ENCODE results near the gene CNDP2. TPM values are rescaled to one million over a fixed set of nuclear protein-coding genes. Genes with fewer than 3 reads are reported as not detected.

The CNDP2 gene
- total RNA-seq, 1 experiment from 2014 or later, result 57.6 TPM

DNA sequence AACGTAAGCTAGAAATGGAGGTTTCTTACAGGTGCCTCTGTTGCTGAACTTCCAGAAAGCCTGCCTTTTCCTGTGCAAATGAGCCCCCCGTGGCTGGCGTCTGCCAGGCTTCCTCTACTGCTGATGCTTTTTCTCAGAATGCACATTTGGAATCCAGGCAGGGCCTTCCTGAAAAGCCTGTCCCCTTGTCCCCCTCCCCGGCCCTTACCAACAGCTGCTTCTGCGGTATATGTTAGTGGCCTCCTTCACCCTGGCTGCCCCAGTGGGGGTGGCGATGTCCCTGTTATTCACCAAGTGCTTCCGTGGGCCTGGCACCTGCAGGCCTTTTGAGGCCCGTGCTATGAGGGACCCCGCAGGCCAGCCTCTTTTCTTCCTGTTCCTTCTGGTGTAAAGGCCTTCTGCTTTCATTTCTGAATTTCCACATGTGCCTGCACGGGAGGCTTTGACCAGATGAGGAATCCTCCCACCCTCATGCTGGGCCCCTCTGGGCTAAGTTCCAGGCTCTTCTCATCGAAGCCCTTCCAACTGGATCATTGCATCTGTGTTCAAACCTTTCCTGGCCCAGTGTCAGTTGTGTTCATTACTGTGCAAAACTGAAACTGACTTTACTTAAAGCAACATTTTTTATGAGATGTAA, 10.4 kb downstream of the CNDP2 start:
- POLR2A ChIA-PET (ENCODE audit: unreplicated experiment), result no interaction called here
- intact Hi-C loops (cut with micrococcal nuclease), result no loop called here
- no peak overlapping the region for H3K4me3 ChIP-seq (ENCODE audit: low read length)
- H3K9me3 ChIP-seq (ENCODE audit: low read length), result no peaks in the 10 kb centered on the region
- H3K9ac ChIP-seq (ENCODE audit: low read length), result no peak overlapping the region
- no peaks in the 10 kb centered on the region for H4K20me1 ChIP-seq (ENCODE audit: low read length)
- TF ChIP-seq EZH2 (IDR thresholded peaks at IDR 0.05; ENCODE audit: low read length, unreplicated experiment) (no peak), EZH2phosphoT487 (IDR thresholded peaks at IDR 0.05; ENCODE audit: borderline replicate concordance, low read length) (no peak)
- TF ChIP-seq, protein P1, sequence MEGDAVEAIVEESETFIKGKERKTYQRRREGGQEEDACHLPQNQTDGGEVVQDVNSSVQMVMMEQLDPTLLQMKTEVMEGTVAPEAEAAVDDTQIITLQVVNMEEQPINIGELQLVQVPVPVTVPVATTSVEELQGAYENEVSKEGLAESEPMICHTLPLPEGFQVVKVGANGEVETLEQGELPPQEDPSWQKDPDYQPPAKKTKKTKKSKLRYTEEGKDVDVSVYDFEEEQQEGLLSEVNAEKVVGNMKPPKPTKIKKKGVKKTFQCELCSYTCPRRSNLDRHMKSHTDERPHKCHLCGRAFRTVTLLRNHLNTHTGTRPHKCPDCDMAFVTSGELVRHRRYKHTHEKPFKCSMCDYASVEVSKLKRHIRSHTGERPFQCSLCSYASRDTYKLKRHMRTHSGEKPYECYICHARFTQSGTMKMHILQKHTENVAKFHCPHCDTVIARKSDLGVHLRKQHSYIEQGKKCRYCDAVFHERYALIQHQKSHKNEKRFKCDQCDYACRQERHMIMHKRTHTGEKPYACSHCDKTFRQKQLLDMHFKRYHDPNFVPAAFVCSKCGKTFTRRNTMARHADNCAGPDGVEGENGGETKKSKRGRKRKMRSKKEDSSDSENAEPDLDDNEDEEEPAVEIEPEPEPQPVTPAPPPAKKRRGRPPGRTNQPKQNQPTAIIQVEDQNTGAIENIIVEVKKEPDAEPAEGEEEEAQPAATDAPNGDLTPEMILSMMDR (conservative IDR thresholded peaks at IDR 0.05; ENCODE audit: low read depth, low read length), result no peak
- no peaks in the 10 kb centered on the region for H3K4me1 ChIP-seq (ENCODE audit: insufficient read depth, low read length)
- no peak overlapping the region for H3K27ac ChIP-seq (ENCODE audit: low read length)
- BruUV-seq (replicated peaks), result no TSS peak
- H2AFZ ChIP-seq (ENCODE audit: low read length), result no peak overlapping the region
- DNase-seq, result no peak
- no peaks in the 10 kb centered on the region for H3K9me2 ChIP-seq (replicated peaks; ENCODE audit: low read length)
- no peaks in the 10 kb centered on the region for H3F3A ChIP-seq (ENCODE audit: low read length, unreplicated experiment)
- no peak for ATAC-seq
- no peak overlapping the region for H3K4me2 ChIP-seq (ENCODE audit: low read length)
- no peaks in the 10 kb centered on the region for H3K79me2 ChIP-seq (ENCODE audit: low read length)
- CTCF ChIA-PET, result no interaction called here
- no peaks in the 10 kb centered on the region for H3K27me3 ChIP-seq (ENCODE audit: low read length)
- peaks cover 19% of the 10 kb centered on the region; the same call in 1 of the 2 replicates for H3K36me3 ChIP-seq (ENCODE audit: low read depth, low read length)

DNA sequence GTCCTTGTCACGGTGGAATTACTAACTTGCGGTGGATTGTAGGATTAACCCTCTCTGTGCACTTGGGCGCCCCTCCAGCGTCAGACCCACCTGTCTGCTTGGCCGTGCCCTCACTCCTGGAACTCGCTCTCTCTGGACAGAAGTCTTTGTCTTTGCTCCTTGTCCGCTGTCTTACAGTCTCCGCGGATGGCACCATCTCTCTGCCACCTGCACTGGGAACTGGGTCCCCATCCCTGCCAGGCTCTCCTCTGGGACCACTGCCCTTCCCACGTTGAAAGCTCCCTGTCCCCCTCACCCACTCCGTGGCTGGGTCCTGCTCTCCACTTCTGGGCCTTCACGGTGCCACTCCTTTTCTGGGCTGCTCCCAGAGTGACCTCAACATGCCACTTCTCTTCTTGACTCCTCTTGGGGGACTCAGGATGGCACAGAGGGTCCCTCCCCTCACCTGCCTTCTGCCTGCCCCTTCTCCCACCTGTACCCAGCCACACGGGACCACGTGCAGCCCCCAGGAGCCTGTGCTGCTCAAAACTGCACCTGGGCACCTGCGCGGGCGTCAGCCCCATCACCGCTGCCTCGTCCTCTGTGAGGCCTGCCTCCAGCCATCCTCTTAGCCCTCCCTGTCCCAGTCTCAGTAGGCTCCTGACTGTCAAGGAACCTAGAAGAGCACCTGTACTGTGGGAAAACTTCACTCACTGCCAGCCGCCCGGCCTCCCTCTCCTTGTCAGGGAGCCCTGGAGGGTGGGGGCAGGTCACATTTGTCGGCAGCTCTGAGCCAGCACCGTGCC, 11.1 kb downstream of the CNDP2 start:
- peaks cover 16% of the 10 kb centered on the region; the same call in 1 of the 2 replicates for H3K36me3 ChIP-seq (ENCODE audit: low read depth, low read length)
- intact Hi-C loops (cut with micrococcal nuclease), result no loop called here

More for the DNA sequence above, 11.1 kb downstream of the CNDP2 start:
- H3K79me2 ChIP-seq (ENCODE audit: low read length), result no peaks in the 10 kb centered on the region
- H3K9me3 ChIP-seq (ENCODE audit: low read length), result no peaks in the 10 kb centered on the region
- TF ChIP-seq EZH2phosphoT487 (IDR thresholded peaks at IDR 0.05; ENCODE audit: borderline replicate concordance, low read length) (no peak), EZH2 (IDR thresholded peaks at IDR 0.05; ENCODE audit: low read length, unreplicated experiment) (no peak)
- TF ChIP-seq, protein P1 (conservative IDR thresholded peaks at IDR 0.05; ENCODE audit: low read depth, low read length), result no peak
- no peak overlapping the region for H3K4me3 ChIP-seq (ENCODE audit: low read length)
- ATAC-seq (no peak), DNase-seq (no peak)
- H3K27me3 ChIP-seq (ENCODE audit: low read length), result no peaks in the 10 kb centered on the region
- H4K20me1 ChIP-seq (ENCODE audit: low read length), result no peaks in the 10 kb centered on the region
- H3K4me2 ChIP-seq (ENCODE audit: low read length), result no peak overlapping the region
- BruUV-seq (replicated peaks), result no TSS peak
- H3F3A ChIP-seq (ENCODE audit: low read length, unreplicated experiment), result no peaks in the 10 kb centered on the region
- no peak overlapping the region for H2AFZ ChIP-seq (ENCODE audit: low read length)
- no peak overlapping the region for H3K27ac ChIP-seq (ENCODE audit: low read length)
- H3K4me1 ChIP-seq (ENCODE audit: insufficient read depth, low read length), result no peaks in the 10 kb centered on the region
- no peaks in the 10 kb centered on the region for H3K9me2 ChIP-seq (replicated peaks; ENCODE audit: low read length)
- H3K9ac ChIP-seq (ENCODE audit: low read length), result no peak overlapping the region
- CTCF ChIA-PET, result no interaction called here
- POLR2A ChIA-PET (ENCODE audit: unreplicated experiment), result no interaction called here
